ENCODE measurements around the gene FGF7.
"Not testable (repeated sequence)": the region's sequence is repeated elsewhere in the genome, so short reads cannot be mapped to it uniquely, and the experiment has no call there.

GRCh38 chr15:49485401-49485800 lies 62.4 kb downstream of the FGF7 start:
- not testable (repeated sequence) for TF ChIP-seq CTCF (IDR thresholded peaks at IDR 0.05; ENCODE audit: low read length); EZH2 (optimal IDR thresholded peaks at IDR 0.05; ENCODE audit: low read depth, low read length); EZH2phosphoT487 (IDR thresholded peaks at IDR 0.05; ENCODE audit: low read length)

Data from MM.1S (cell line).